ENCODE data around the gene TMEM18.

The TMEM18 gene

GRCh38 chr2:633371-633770 is 43.8 kb downstream of the TMEM18 start:
- no peak for DNase-seq

- no peak for DNase-seq
These were observed 44.7 kb downstream of the TMEM18 start for GRCh38 chr2:632471-632870.

- no peak for DNase-seq
These were observed 45.5 kb downstream of the TMEM18 start for GRCh38 chr2:631741-632140.

- no peak for DNase-seq
These were observed 46.5 kb downstream of the TMEM18 start for GRCh38 chr2:630451-631320.

GRCh38 chr2:629961-630360 is 47.2 kb downstream of the TMEM18 start:
- no peak for DNase-seq

- no peak for DNase-seq
These were observed 48.6 kb downstream of the TMEM18 start for GRCh38 chr2:628651-629050.

GRCh38 chr2:627926-628560 is 49.2 kb downstream of the TMEM18 start:
- DNase-seq: no peak

GRCh38 chr2:627340-627709 is 49.9 kb downstream of the TMEM18 start:
- DNase-seq: no peak

GRCh38 chr2:626491-627339 is 50.5 kb downstream of the TMEM18 start:
- DNase-seq: no peak

GRCh38 chr2:625415-626333 is 51.5 kb downstream of the TMEM18 start:
- no peak for DNase-seq

GRCh38 chr2:624551-625347 is 52.5 kb downstream of the TMEM18 start:
- no peak for DNase-seq

GRCh38 chr2:624096-624495 is 53.1 kb downstream of the TMEM18 start:
- no peak for DNase-seq

- no peak for DNase-seq
These were observed 53.9 kb downstream of the TMEM18 start for GRCh38 chr2:623130-623922.

GRCh38 chr2:622357-622756 is 54.8 kb downstream of the TMEM18 start:
- no peak for DNase-seq

- no peak for DNase-seq
These were observed 55.7 kb downstream of the TMEM18 start for GRCh38 chr2:621303-622099.

- DNase-seq: no peak
These were observed 56.5 kb downstream of the TMEM18 start for GRCh38 chr2:620471-621302.

GRCh38 chr2:620004-620403 is 57.2 kb downstream of the TMEM18 start:
- no peak for DNase-seq

- DNase-seq: peak; percentile 42
These were observed 58.7 kb downstream of the TMEM18 start for GRCh38 chr2:618422-618990.

GRCh38 chr2:618005-618404 is 59.2 kb downstream of the TMEM18 start:
- no peak for DNase-seq

Data from activated effector memory CD4-positive, alpha-beta T cell treated with anti-CD3 and anti-CD28 coated beads, Interleukin-2, amount 50 U/mL, for 16 hours (primary cell).